HG02938 (cell line): ENCODE data around the gene CYTH1.

Experiments used
- ATAC-seq: cut with Tn5 transposase; IDR thresholded peaks from one replicate; pipeline ENCODE4 v1.9.1; 2021; ENCODE audit warnings: mild to moderate bottlenecking, moderate library complexity; ENCODE audit not compliant: unreplicated experiment

CYTH1 gene

DNA sequence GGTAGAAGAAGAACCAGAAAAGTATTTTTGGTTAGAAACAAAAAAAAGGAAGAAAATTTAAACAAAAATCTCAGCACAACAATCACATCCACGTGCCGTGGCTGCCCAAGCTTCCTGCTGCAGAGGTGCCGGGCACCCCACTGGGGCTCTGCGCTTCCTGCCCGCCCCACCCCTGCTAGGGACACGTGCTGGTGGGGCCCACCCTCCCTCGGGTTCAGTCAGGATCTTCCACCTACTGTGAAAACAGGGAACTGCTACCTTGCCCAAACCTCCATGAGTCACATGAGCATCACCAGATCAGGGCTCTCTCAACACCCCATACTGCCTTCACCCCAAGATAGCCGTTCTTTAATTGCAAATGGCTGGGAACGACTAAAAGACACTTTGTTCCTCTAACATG lies 24.4 kb upstream of the CYTH1 start:
- ATAC-seq, result no peak

GRCh38 chr17:78805301-78805700 lies 23.2 kb upstream of the CYTH1 start:
- ATAC-seq, result no peak

GRCh38 chr17:78804777-78805176 lies 22.7 kb upstream of the CYTH1 start:
- no peak for ATAC-seq

- no peak for ATAC-seq
These were observed 21.2 kb upstream of the CYTH1 start for GRCh38 chr17:78803186-78803845.

- ATAC-seq, result no peak
These were observed 20.4 kb upstream of the CYTH1 start for GRCh38 chr17:78802459-78802858.

GRCh38 chr17:78802008-78802407 lies 19.9 kb upstream of the CYTH1 start:
- ATAC-seq, result no peak

DNA sequence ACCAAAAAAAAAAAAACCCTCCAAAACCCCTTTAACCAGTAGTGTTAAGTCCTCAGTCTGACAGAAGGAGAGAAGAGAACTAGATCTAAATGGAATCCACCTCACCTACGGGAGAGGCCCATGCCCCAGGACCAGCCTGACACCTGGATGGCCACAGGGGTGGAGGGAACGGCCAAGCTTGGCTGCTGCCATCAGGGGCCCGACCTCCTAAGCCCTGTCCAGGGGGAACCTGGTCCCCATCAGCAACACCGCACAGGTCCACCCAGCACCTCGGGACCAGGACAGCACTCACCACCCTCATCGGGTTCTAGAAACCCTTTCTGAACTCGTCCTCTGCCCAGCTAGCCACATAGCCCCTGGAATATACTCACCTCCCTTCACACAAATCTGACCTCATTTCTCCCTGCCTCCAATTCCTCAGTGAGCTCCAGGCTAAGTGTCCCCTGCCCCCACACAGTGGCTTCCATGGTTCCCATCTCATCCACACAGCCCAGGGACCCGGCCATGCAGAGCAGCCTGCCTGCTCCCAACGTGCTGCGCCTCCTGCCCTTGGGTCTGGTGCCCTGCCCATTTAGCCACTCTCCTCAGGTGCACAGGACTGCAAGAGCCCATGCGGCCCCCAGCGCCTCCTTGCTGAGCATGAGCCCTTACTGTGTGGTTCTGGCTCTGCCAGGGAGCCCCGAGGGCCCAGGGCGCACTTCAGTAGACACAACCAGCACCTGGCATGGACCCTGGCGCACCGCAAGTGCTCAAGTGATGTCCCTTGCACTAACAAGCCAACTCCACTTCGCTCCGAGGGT lies 18.3 kb upstream of the CYTH1 start:
- ATAC-seq, result no peak

DNA sequence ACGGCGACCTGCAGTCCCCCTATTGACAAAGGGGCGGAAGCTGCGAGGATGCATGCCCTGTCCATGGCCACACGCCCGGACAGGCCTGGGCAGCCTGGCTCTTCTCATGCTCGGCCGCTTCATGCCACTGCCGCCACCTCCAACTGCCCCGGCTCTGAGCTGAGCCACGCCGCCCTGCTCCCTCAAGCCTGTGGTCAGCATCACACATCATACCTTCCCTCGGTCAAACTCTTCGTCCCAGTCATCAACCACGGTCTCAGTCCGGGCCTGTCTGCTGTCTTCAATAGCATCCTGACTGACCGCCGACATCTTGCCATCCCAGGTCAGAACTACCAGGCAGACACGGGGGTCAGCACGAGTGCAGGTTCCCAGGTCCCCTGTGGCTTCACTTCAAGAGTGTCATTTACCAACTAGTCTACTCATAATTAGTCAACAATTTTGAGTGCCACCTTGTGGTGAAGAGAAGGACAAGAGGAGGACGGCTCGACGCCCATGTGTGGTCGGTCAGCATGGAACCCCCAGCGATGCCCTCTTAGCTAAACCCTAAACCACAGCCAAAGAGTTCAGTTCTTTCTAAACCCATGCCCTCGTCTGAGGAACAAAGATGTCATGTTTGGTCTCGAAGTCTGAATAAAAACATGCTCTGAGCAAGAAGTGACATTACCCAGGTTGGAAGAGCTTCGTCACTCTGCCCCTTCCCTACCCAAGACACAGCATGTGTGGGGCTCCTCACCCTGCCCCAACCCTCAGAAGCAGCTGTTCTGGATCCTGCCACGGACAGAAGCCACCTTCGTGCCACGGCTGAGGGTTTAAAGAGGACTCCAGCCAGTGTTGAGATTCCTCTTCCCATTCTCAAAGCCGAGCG lies 16.9 kb upstream of the CYTH1 start:
- ATAC-seq, result no peak

- no peak for ATAC-seq
These were observed 15.9 kb upstream of the CYTH1 start for GRCh38 chr17:78797691-78798585.

GRCh38 chr17:78797213-78797612 lies 15.1 kb upstream of the CYTH1 start:
- no peak for ATAC-seq

GRCh38 chr17:78796517-78796900 lies 14.4 kb upstream of the CYTH1 start:
- ATAC-seq, result no peak

GRCh38 chr17:78795861-78796516 lies 13.9 kb upstream of the CYTH1 start:
- ATAC-seq, result no peak

DNA sequence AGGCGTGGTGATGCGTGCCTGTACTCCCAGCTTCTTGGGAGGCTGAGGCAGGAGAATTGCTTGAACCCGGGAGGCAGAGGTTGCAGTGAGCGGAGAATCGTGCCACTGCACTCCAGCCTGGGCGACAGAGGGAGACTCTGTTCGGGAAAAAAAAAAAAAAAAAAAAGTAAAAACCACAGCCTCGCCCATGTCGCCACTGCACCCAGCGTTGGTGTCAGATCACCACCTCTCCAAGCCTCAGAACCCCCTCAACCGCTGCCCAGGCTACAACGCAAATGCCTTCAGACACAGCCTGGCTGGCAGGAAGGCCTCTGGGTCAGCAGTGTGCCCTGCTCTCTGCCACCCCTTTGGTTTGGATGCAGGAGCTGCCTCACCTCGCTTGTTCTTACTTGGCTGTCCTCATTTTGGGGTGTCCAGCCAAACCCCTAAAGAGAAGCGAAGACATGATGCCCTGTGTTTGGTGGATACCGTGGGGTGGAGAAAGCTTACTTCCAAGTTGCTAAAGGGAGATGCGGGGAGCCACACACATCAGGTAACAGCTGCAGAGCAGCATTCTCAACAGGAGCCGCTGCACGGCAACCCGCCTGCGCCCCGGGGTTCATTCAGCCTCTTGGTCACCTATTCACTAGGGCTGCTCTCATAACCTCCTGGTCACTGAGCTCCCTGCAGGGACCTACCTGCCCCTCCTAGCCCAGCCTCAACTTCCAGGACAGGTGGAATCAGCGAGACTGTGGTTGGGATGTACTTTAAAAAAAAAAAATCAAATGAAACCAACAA lies 13.0 kb upstream of the CYTH1 start:
- ATAC-seq, result no peak

DNA sequence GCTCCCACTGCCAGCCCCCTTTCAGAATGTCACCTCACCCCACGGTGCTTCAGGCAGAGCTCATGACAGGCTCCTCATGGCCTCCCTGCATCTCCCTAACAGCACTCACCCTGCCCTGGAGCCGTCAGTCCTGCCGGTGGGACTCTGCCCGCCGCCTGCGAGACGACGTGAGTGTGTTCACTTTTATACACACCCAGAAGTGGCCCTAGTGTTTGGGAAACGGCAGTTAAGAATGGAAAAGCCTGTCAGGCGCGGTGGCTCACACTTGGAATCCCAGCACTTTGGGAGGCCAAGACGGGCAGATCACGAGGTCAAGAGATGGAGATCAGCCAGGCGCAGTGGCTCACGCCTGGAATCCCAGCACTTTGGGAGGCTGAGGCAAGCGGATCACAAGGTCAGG lies 12.3 kb upstream of the CYTH1 start:
- no peak for ATAC-seq

- ATAC-seq, result no peak
These were observed 11.9 kb upstream of the CYTH1 start for GRCh38 chr17:78793968-78794367.

DNA sequence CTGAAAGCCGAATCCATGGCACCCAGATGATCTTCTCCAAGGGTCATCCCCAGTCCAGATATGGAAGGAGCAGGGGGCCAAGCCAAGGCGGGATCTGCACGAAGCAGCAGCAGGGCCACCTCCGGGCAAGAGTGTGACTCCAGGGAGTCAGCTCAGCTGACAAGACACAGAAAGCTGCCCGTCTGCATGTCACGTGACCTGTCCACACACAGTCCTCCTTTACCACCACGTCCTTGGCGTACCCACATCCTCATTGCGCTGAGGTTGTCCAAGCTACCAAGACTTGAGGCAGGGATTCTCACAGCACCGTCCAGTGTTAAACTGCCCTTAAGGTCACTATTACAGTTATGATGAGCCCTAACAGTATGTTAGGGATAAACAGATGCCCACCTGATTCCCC lies 11.3 kb upstream of the CYTH1 start:
- ATAC-seq, result no peak

DNA sequence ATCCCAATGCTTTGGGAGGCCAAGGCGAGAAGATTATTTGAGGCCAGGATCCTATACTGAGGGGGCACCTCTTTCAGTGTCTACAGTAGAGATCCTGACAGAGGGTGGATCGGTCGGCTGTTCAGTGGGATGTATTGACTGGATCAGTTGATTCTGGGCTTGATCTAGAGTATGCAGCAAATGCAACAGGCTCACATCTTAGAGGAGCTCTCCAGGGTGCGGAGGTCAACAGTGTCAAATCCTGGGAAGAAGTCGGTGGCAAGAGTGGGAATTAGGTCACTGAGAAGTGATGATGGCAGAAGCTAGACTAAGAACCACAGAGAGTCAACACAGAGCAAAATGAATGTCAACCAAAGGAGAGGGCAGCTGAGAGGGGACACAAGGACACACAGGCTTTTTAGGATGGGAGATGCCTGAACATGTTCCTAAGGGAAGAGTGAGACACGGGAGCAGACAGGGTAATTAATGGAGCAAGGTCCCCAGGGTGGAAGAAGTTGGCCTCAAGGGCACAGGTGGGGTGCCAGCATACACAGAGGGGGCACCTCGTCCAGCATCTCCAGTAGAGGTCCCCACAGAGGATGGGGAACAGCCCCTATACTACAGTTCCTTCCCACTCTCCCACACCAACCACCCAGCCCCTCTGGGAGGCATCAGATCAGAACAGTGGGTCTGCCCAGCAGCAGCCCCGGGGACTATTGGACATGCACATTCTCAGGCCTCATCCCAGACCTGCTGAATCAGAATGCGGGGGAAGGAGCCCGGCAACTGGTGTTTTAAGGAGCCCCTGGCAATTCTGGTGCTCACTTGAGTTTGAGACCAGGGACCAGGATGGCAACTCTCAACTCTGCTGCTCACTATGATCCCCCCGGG lies 10.0 kb upstream of the CYTH1 start:
- no peak for ATAC-seq

GRCh38 chr17:78790552-78790951 lies 8.5 kb upstream of the CYTH1 start:
- no peak for ATAC-seq
